HCT116 (cell line): Measurements from ENCODE around the gene EHD3. TPM values are rescaled to one million over a fixed set of nuclear protein-coding genes. Genes with fewer than 3 reads are reported as not detected.

Experiments
- ATAC-seq: fragments of 200-7000 bp; cut with Tn5 transposase; 2 replicates; pipeline ENCODE4 v1.9.1; 2020; ENCODE audit warnings: mild to moderate bottlenecking, moderate library complexity
- BruUV-seq: library from RNA; stranded (reverse); fragments of 400-500 nt; replicated peaks from 2 replicates; lab custom pipeline; 2021; lab: Mats Ljungman, UMichigan
- CTCF ChIA-PET: fragments of 300-600 bp; sonication (Branson Sonifier 250); formaldehyde crosslinking; loops from one replicate; lab custom pipeline; 2021; ENCODE audit warnings: antibody characterized with exemption; lab: Charles Lee
- POLR2A ChIA-PET: fragments of 300-600, 350-600 bp; sonication (Branson Sonifier 250); formaldehyde crosslinking; loops from one replicate; lab custom pipeline; 2021; ENCODE audit warnings: antibody characterized with exemption; lab: Charles Lee
- RAD21 ChIA-PET, 2 experiments: fragments of 300-600 bp; sonication (Branson Sonifier 250); formaldehyde crosslinking; loops; one replicate each; lab custom pipeline; 2023; ENCODE audit warnings: low total read pairs in 2 of 2; ENCODE audit not compliant: uncharacterized antibody in 2 of 2, unreplicated experiment in 2 of 2, low non-redundant PET in 1 of 2; lab: Charles Lee
- DNase-seq: peaks from one replicate; pipeline ENCODE4 v3.0.0-alpha.2; 2010; ENCODE audit warnings: low read depth, low spot score
- H2AFZ ChIP-seq: fragments of 200-600 bp; shearing (Covaris generic), sonication (generic); 2 replicates; pipeline ENCODE4 v1.6.1; 2017; ENCODE audit warnings: low read depth, mixed run types, mixed read lengths, antibody characterized with exemption, low read length; ENCODE audit not compliant: poor library complexity, severe bottlenecking
- H3K27ac ChIP-seq: 2 replicates; pipeline ENCODE4 v1.5.1; 2012; ENCODE audit warnings: low read depth, low read length
- H3K27me3 ChIP-seq: fragments of 200-600 bp; sonication (generic); 2 replicates; pipeline ENCODE4 v1.6.1; 2016; ENCODE audit warnings: mixed run types, low read length, mixed read lengths; ENCODE audit not compliant: insufficient read depth
- H3K36me3 ChIP-seq, 2 experiments: fragments of 200-500 bp in 1 of 2; fragments of 200-600 bp in 1 of 2; sonication (Bioruptor generic) in 1 of 2; sonication (generic) in 1 of 2; 2 replicates each; pipeline versions ENCODE4 v1.5.1 to v1.6.1; 2014 to 2016; ENCODE audit warnings: low read length in 2 of 2, inconsistent platforms in 1 of 2, mixed read lengths in 1 of 2, mixed run types in 1 of 2; ENCODE audit not compliant: insufficient read depth in 2 of 2, control insufficient read depth in 1 of 2
- H3K4me1 ChIP-seq, 2 experiments: fragments of 200-600 bp in 1 of 2; sonication (generic) in 1 of 2; 2 replicates each; pipeline versions ENCODE4 v1.5.1 to v1.6.1; 2012 to 2017; ENCODE audit warnings: low read length in 2 of 2, inconsistent platforms in 1 of 2, mild to moderate bottlenecking in 1 of 2, mixed read lengths in 1 of 2, mixed run types in 1 of 2, moderate library complexity in 1 of 2; ENCODE audit not compliant: insufficient read depth in 2 of 2, control insufficient read depth in 1 of 2
- H3K4me2 ChIP-seq: fragments of 200-600 bp; sonication (generic); 2 replicates; pipeline ENCODE4 v1.6.1; 2017; ENCODE audit warnings: mixed run types, low read length, mixed read lengths
- H3K4me3 ChIP-seq, 2 experiments: fragments of 200-600 bp in 1 of 2; sonication (generic) in 1 of 2; replicated peaks in 1 of 2; 2 replicates each; pipeline ENCODE4 v1.5.1; 2011 to 2016; ENCODE audit warnings: low read length in 2 of 2, control low read depth in 1 of 2, low read depth in 1 of 2, mild to moderate bottlenecking in 1 of 2, mixed read lengths in 1 of 2, mixed run types in 1 of 2
- H3K79me2 ChIP-seq: fragments of 200-600 bp; sonication (generic); 2 replicates; pipeline ENCODE4 v1.6.1; 2017; ENCODE audit warnings: mild to moderate bottlenecking, mixed run types, low read length, moderate library complexity, mixed read lengths; ENCODE audit not compliant: insufficient read depth
- H3K9ac ChIP-seq: fragments of 200-600 bp; sonication (generic); 2 replicates; pipeline ENCODE4 v1.6.1; 2016; ENCODE audit warnings: low read length, mixed read lengths
- H3K9me2 ChIP-seq: fragments of 200-600 bp; sonication (generic), shearing (Covaris generic); 2 replicates; pipeline ENCODE4 v1.6.1; 2017; ENCODE audit warnings: mixed run types, mild to moderate bottlenecking, moderate library complexity; ENCODE audit not compliant: insufficient read depth
- H3K9me3 ChIP-seq, 2 experiments: fragments of 200-500 bp in 1 of 2; fragments of 200-600 bp in 1 of 2; sonication (Bioruptor generic) in 1 of 2; sonication (generic) in 1 of 2; 2 replicates each; pipeline ENCODE4 v1.6.1; 2014 to 2017; ENCODE audit warnings: low read length in 2 of 2, mixed read lengths in 2 of 2, inconsistent platforms in 1 of 2, low read depth in 1 of 2, mild to moderate bottlenecking in 1 of 2, mixed run types in 1 of 2, moderate library complexity in 1 of 2; ENCODE audit not compliant: control insufficient read depth in 1 of 2, insufficient read depth in 1 of 2
- H4K20me1 ChIP-seq: fragments of 200-600 bp; sonication (generic), shearing (Covaris generic); 2 replicates; pipeline ENCODE4 v1.6.1; 2017; ENCODE audit warnings: mixed run types, mild to moderate bottlenecking, moderate library complexity; ENCODE audit not compliant: insufficient read depth
- ATF3 ChIP-seq: IDR thresholded peaks from 2 replicates; pipeline ENCODE4 v1.6.1; 2012
- CBX3 ChIP-seq: IDR thresholded peaks from 2 replicates; pipeline ENCODE4 v1.6.1; 2012; ENCODE audit warnings: low read depth
- CEBPB ChIP-seq: IDR thresholded peaks from 2 replicates; pipeline ENCODE4 v1.6.1; 2012; ENCODE audit warnings: low read depth
- CTCF ChIP-seq, 3 experiments: fragments of 200-600 bp in 1 of 3; sonication (generic) in 1 of 3; IDR thresholded peaks in 2 of 3; conservative IDR thresholded peaks in 1 of 3; 2 replicates each; pipeline ENCODE4 v1.5.1; 2012 to 2017; ENCODE audit warnings: low read depth in 2 of 3, low read length in 2 of 3, antibody characterized with exemption in 1 of 3, borderline replicate concordance in 1 of 3, control low read depth in 1 of 3, mild to moderate bottlenecking in 1 of 3, mixed read lengths in 1 of 3, mixed run types in 1 of 3, moderate library complexity in 1 of 3; ENCODE audit not compliant: insufficient read depth in 1 of 3
- EGR1 ChIP-seq: IDR thresholded peaks from 2 replicates; pipeline ENCODE4 v1.6.1; 2012; ENCODE audit warnings: low read depth
- ELF1 ChIP-seq: IDR thresholded peaks from 2 replicates; pipeline ENCODE4 v1.6.1; 2012; ENCODE audit warnings: low read depth, borderline replicate concordance
- EZH2 ChIP-seq: fragments of 200-600 bp; sonication (generic); IDR thresholded peaks from 2 replicates; pipeline ENCODE4 v1.6.1; 2017; ENCODE audit warnings: antibody characterized with exemption, mixed run types
- EZH2phosphoT487 ChIP-seq: fragments of 200-600 bp; IDR thresholded peaks from 2 replicates; pipeline ENCODE4 v1.6.1; 2018; ENCODE audit warnings: antibody characterized with exemption, borderline replicate concordance
- FOSL1 ChIP-seq: IDR thresholded peaks from 2 replicates; pipeline ENCODE4 v1.6.1; 2012; ENCODE audit warnings: low read depth
- POLR2A ChIP-seq: IDR thresholded peaks from 2 replicates; pipeline ENCODE4 v1.7.0; 2011; ENCODE audit warnings: borderline replicate concordance; ENCODE audit not compliant: insufficient read depth, insufficient read length; ENCODE audit errors: extremely low read depth
- POLR2AphosphoS5 ChIP-seq: IDR thresholded peaks from 2 replicates; pipeline ENCODE4 v1.6.1; 2011; ENCODE audit warnings: mild to moderate bottlenecking, low read depth, low read length, moderate library complexity
- RAD21 ChIP-seq: IDR thresholded peaks from 2 replicates; pipeline ENCODE4 v1.6.1; 2012; ENCODE audit warnings: low read depth, mild to moderate bottlenecking
- REST ChIP-seq: IDR thresholded peaks from 2 replicates; pipeline ENCODE4 v1.6.1; 2012; ENCODE audit warnings: low read depth
- SIN3A ChIP-seq: IDR thresholded peaks from 2 replicates; pipeline ENCODE4 v1.6.1; 2012; ENCODE audit warnings: low read depth
- SP1 ChIP-seq: IDR thresholded peaks from 2 replicates; pipeline ENCODE4 v1.6.1; 2012; ENCODE audit warnings: low read depth
- ZBTB33 ChIP-seq: IDR thresholded peaks from 2 replicates; pipeline ENCODE4 v1.6.1; 2011; ENCODE audit warnings: mild to moderate bottlenecking, low read length, moderate library complexity; ENCODE audit not compliant: insufficient replicate concordance; ENCODE audit errors: extremely low read depth
- ZNF274 ChIP-seq: fragments of 200-500 bp; sonication (Bioruptor generic); IDR thresholded peaks from 2 replicates; pipeline ENCODE4 v1.6.1; 2014; ENCODE audit warnings: mild to moderate bottlenecking, low read depth, low read length, inconsistent platforms
- intact Hi-C: fragments of 100-400 bp; cut with micrococcal nuclease; formaldehyde crosslinking; loops from 2 replicates; pipeline ENCODE4 v1.10.0; 2022
- total RNA-seq: library from RNA; stranded (reverse); gene quantifications from one replicate; pipeline ENCODE4 v1.2.1, GENCODE V29; 2021; ENCODE audit not compliant: unreplicated experiment

The EHD3 gene
- total RNA-seq, 1 experiment from 2014 or later = not detected

- no peaks in the 10 kb centered on the region for H3K79me2 ChIP-seq
- H3K9me2 ChIP-seq = no peaks in the 10 kb centered on the region
- CTCF ChIA-PET = no interaction called here
- H3K9ac ChIP-seq = no peak overlapping the region
- RAD21 ChIA-PET = no interaction called here
- ATAC-seq (no peak), DNase-seq (no peak)
- H4K20me1 ChIP-seq = no peaks in the 10 kb centered on the region
- H3K4me1 ChIP-seq = no peaks in the 10 kb centered on the region
- peaks cover 24% of the 10 kb centered on the region; the same call in 1 of the 2 replicates for H3K27me3 ChIP-seq
- no peak overlapping the region for H3K27ac ChIP-seq
- intact Hi-C loops = no loop called here
- TF ChIP-seq EZH2 (no peak), ZBTB33 (no peak), EGR1 (no peak), POLR2AphosphoS5 (no peak), EZH2phosphoT487 (no peak), CEBPB (no peak), SP1 (no peak), REST (no peak), ELF1 (no peak), ATF3 (no peak), RAD21 (no peak), SIN3A (no peak), FOSL1 (no peak), ZNF274 (no peak), CTCF (IDR thresholded peaks at IDR 0.05 in 2 of 3, conservative IDR thresholded peaks at IDR 0.05 in 1 of 3; ENCODE audit: borderline replicate concordance in 1 of 3, insufficient read depth in 1 of 3, low read depth in 2 of 3, low read length in 2 of 3) (no peak), CBX3 (no peak), POLR2A (no peak)
- H3K9me3 ChIP-seq = no peaks in the 10 kb centered on the region
- H3K4me3 ChIP-seq = no peak overlapping the region
- no peak overlapping the region for H2AFZ ChIP-seq
- H3K36me3 ChIP-seq = no peaks in the 10 kb centered on the region
- H3K4me2 ChIP-seq = no peak overlapping the region
- POLR2A ChIA-PET = no interaction called here
- BruUV-seq = no TSS peak
Observed at GRCh38 chr2:31199206-31199605, 34.7 kb upstream of the EHD3 start.
